HTR-8/SVneo (cell line): ENCODE measurements around the gene PAIP2B.
A peak's percentile ranks its signal among the peaks of the same experiment; 100 is the strongest.
"Not testable (repeated sequence)": the region's sequence is repeated elsewhere in the genome, so short reads cannot be mapped to it uniquely, and the experiment has no call there.

Experiments used
- DNase-seq: peaks from one replicate; pipeline ENCODE4 v3.0.0; 2011; ENCODE audit warnings: low spot score, mixed read lengths; ENCODE audit not compliant: insufficient read length
- FAIRE-seq: peaks from 2 replicates; lab custom pipeline; 2011; peaks lifted over from hg19 to GRCh38; lab: Jason Lieb, UNC

PAIP2B gene

GRCh38 chr2:71226965-71227560, at the start of gene PAIP2B:
Gene PAIP2B (minus strand): TSS chr2:71227103. CDS start chr2:71202589, 24,514 bp downstream.
- FAIRE-seq = peak; percentile 98
- peak; percentile 98 for DNase-seq

GRCh38 chr2:71275939-71276310, 49.0 kb upstream of the PAIP2B start:
- DNase-seq = no peak
- FAIRE-seq = no peak

- DNase-seq (no peak), FAIRE-seq (no peak)
Observed at GRCh38 chr2:71269511-71270090, 42.7 kb upstream of the PAIP2B start.

GRCh38 chr2:71263386-71263785, 36.5 kb upstream of the PAIP2B start:
- FAIRE-seq = no peak
- DNase-seq = no peak

- FAIRE-seq (peak; percentile 9), DNase-seq (no peak)
Observed at GRCh38 chr2:71261534-71261933, 34.6 kb upstream of the PAIP2B start.

- DNase-seq (no peak), FAIRE-seq (peak; percentile 16)
Observed at GRCh38 chr2:71256421-71256820, 29.5 kb upstream of the PAIP2B start.

GRCh38 chr2:71254776-71255175, 27.9 kb upstream of the PAIP2B start:
- no peak for FAIRE-seq

GRCh38 chr2:71254078-71254477, 27.2 kb upstream of the PAIP2B start:
- no peak for FAIRE-seq

More at GRCh38 chr2:71254776-71255175, 27.9 kb upstream of the PAIP2B start:
- DNase-seq = no peak

GRCh38 chr2:71253476-71253875, 26.6 kb upstream of the PAIP2B start:
- FAIRE-seq = no peak
- no peak for DNase-seq

More at GRCh38 chr2:71254078-71254477, 27.2 kb upstream of the PAIP2B start:
- no peak for DNase-seq

GRCh38 chr2:71252862-71253261, 26.0 kb upstream of the PAIP2B start:
- FAIRE-seq = no peak

GRCh38 chr2:71250935-71251334, 24.0 kb upstream of the PAIP2B start:
- FAIRE-seq (no peak), DNase-seq (no peak)

More at GRCh38 chr2:71252862-71253261, 26.0 kb upstream of the PAIP2B start:
- no peak for DNase-seq

- DNase-seq (no peak), FAIRE-seq (no peak)
Observed at GRCh38 chr2:71244302-71244660, 17.4 kb upstream of the PAIP2B start.

- DNase-seq = no peak
- FAIRE-seq = peak; percentile 48
Observed at GRCh38 chr2:71243634-71244301, 16.9 kb upstream of the PAIP2B start.

GRCh38 chr2:71240794-71241193, 13.9 kb upstream of the PAIP2B start:
- no peak for DNase-seq
- FAIRE-seq = no peak

GRCh38 chr2:71238089-71238488, 11.2 kb upstream of the PAIP2B start:
- FAIRE-seq (no peak), DNase-seq (no peak)

- no peak for DNase-seq
- no peak for FAIRE-seq
Observed at GRCh38 chr2:71235930-71236587, 9.2 kb upstream of the PAIP2B start.

GRCh38 chr2:71233072-71233471, 6.2 kb upstream of the PAIP2B start:
- not testable (repeated sequence) for FAIRE-seq, DNase-seq

GRCh38 chr2:71226096-71226964, 573 bp downstream of the PAIP2B start:
- FAIRE-seq (peak; percentile 9), DNase-seq (peak; percentile 9)

GRCh38 chr2:71224935-71225334, 2.0 kb downstream of the PAIP2B start:
- DNase-seq (no peak), FAIRE-seq (no peak)

GRCh38 chr2:71224457-71224856, 2.4 kb downstream of the PAIP2B start:
- FAIRE-seq = no peak
- no peak for DNase-seq
